Endodermal cell (in vitro differentiated cells): ENCODE data around the gene VANGL1. TPM values are rescaled to one million over a fixed set of nuclear protein-coding genes. Genes with fewer than 3 reads are reported as not detected.

Experiments used
- DNase-seq: peaks from one replicate; pipeline ENCODE4 v3.0.0-alpha.2; 2017
- H3K27ac ChIP-seq: 2 replicates; pipeline ENCODE4 v1.5.1; 2013; ENCODE audit warnings: mild to moderate bottlenecking, low read depth, low read length, moderate library complexity
- H3K27me3 ChIP-seq: 2 replicates; pipeline ENCODE4 v1.6.1; 2013; ENCODE audit warnings: mild to moderate bottlenecking, low read length, moderate library complexity; ENCODE audit not compliant: insufficient read depth, control insufficient read depth, poor library complexity, severe bottlenecking
- H3K36me3 ChIP-seq: 2 replicates; pipeline ENCODE4 v1.7.0; 2013; ENCODE audit warnings: mild to moderate bottlenecking, low read length, moderate library complexity; ENCODE audit not compliant: control insufficient read depth, insufficient read depth
- H3K4me1 ChIP-seq: one replicate; pipeline ENCODE4 v1.7.0; 2013; ENCODE audit warnings: low read length; ENCODE audit not compliant: control insufficient read depth, insufficient read depth
- H3K4me3 ChIP-seq: 2 replicates; pipeline ENCODE4 v1.5.1; 2013; ENCODE audit warnings: mild to moderate bottlenecking, low read length, moderate library complexity
- H3K9ac ChIP-seq: 2 replicates; pipeline ENCODE4 v1.6.1; 2013; ENCODE audit warnings: mild to moderate bottlenecking, low read length, moderate library complexity; ENCODE audit not compliant: poor library complexity, severe bottlenecking; ENCODE audit errors: extremely low read depth
- H3K9me3 ChIP-seq: 2 replicates; pipeline ENCODE4 v1.6.1; 2013; ENCODE audit warnings: mild to moderate bottlenecking, low read length, moderate library complexity; ENCODE audit not compliant: control insufficient read depth
- H3K27ac Mint-ChIP-seq: 2 replicates; pipeline ENCODE4 v1.8.0; 2020; ENCODE audit warnings: mixed read lengths
- H3K27me3 Mint-ChIP-seq: 2 replicates; pipeline ENCODE4 v1.8.0; 2021; ENCODE audit warnings: mild to moderate bottlenecking, mixed read lengths; ENCODE audit not compliant: insufficient read depth
- H3K36me3 Mint-ChIP-seq: 2 replicates; pipeline ENCODE4 v1.8.0; 2020; ENCODE audit warnings: low read depth, mixed read lengths
- H3K4me1 Mint-ChIP-seq: 2 replicates; pipeline ENCODE4 v1.8.0; 2020; ENCODE audit warnings: mixed read lengths
- H3K4me3 Mint-ChIP-seq: 2 replicates; pipeline ENCODE4 v1.8.0; 2020; ENCODE audit warnings: mild to moderate bottlenecking, moderate library complexity, mixed read lengths
- H3K9me3 Mint-ChIP-seq: 2 replicates; pipeline ENCODE4 v1.8.0; 2020; ENCODE audit warnings: mild to moderate bottlenecking, mixed read lengths
- CTCF ChIP-seq: fragments of 200-600 bp; sonication (generic); conservative IDR thresholded peaks from 2 replicates; pipeline ENCODE4 v1.5.0; 2021; ENCODE audit warnings: antibody characterized with exemption, mild to moderate bottlenecking
- WGBS, 2 experiments: methylation state at CpG; one replicate each; pipeline versions ENCODE4 v1.1.5 to v1.1.7; 2013; ENCODE audit warnings: missing lambda C conversion rate in 2 of 2, mixed read lengths in 1 of 2; ENCODE audit not compliant: insufficient coverage in 1 of 2, insufficient read length in 1 of 2; 5-methylcytosine and 5-hydroxymethylcytosine counted together
- total RNA-seq, 2 donors: library from RNA; stranded (reverse); fragmentation: NEBNext Ultra II Directional in 1 of 2; extraction: Animal tissue kit (Norgen Biotek cat#: 25700) in 1 of 2; gene quantifications; 2 replicates in 1 of 2; 3 replicates in 1 of 2; pipeline ENCODE4 v1.2.1, GENCODE V29; 2021

The VANGL1 gene
- total RNA-seq, 2 donors from 2014 or later, result 47.2 to 66.4 TPM

- H3K4me1 Mint-ChIP-seq, result peaks cover 24% of the 10 kb centered on the region
- H3K4me3 Mint-ChIP-seq, result no peak overlapping the region
- WGBS, 2 experiments, result 90 to 95% methylated on average over 12 to 19 of the region's 19 CpGs
- Histone ChIP-seq H3K4me1 (peaks cover 10% of the 10 kb centered on the region), H3K9ac (no peak overlapping the region), H3K9me3 (peaks cover 6% of the 10 kb centered on the region), H3K27me3 (no peaks in the 10 kb centered on the region), H3K4me3 (no peak overlapping the region), H3K27ac (no peak overlapping the region), H3K36me3 (peaks cover 96% of the 10 kb centered on the region)
- H3K9me3 Mint-ChIP-seq, result no peaks in the 10 kb centered on the region
- H3K36me3 Mint-ChIP-seq, result peaks cover 80% of the 10 kb centered on the region
- no peak for TF ChIP-seq CTCF
- H3K27me3 Mint-ChIP-seq, result no peaks in the 10 kb centered on the region
- DNase-seq, result no peak
- H3K27ac Mint-ChIP-seq, result peak overlapping the region; percentile 7
Observed at GRCh38 chr1:115671176-115671934, 29.6 kb downstream of the VANGL1 start.

- H3K27ac ChIP-seq, result no peak overlapping the region
- H3K4me3 ChIP-seq, result no peak overlapping the region
- WGBS, 2 experiments, result 94 to 95% methylated on average over 13 of the region's 13 CpGs
- H3K9ac ChIP-seq, result no peak overlapping the region
- H3K27ac Mint-ChIP-seq, result peak overlapping the region; percentile 13
- peaks cover 96% of the 10 kb centered on the region for H3K36me3 ChIP-seq
- peaks cover 16% of the 10 kb centered on the region for H3K4me1 ChIP-seq
- peaks cover 74% of the 10 kb centered on the region for H3K36me3 Mint-ChIP-seq
- no peaks in the 10 kb centered on the region for H3K27me3 ChIP-seq
- no peak for DNase-seq
- no peaks in the 10 kb centered on the region for H3K9me3 Mint-ChIP-seq
- H3K4me3 Mint-ChIP-seq, result no peak overlapping the region
- H3K27me3 Mint-ChIP-seq, result no peaks in the 10 kb centered on the region
- H3K4me1 Mint-ChIP-seq, result peaks cover 28% of the 10 kb centered on the region
- H3K9me3 ChIP-seq, result peaks cover 6% of the 10 kb centered on the region
- TF ChIP-seq CTCF, result no peak
Observed at GRCh38 chr1:115672224-115673009, 30.6 kb downstream of the VANGL1 start.

GRCh38 chr1:115676498-115677181, 34.9 kb downstream of the VANGL1 start:
- Histone ChIP-seq H3K4me3 (no peak overlapping the region), H3K36me3 (peaks cover 94% of the 10 kb centered on the region), H3K9me3 (no peaks in the 10 kb centered on the region), H3K9ac (peak overlapping the region; percentile 55), H3K4me1 (peaks cover 20% of the 10 kb centered on the region), H3K27me3 (no peaks in the 10 kb centered on the region), H3K27ac (peak overlapping the region; percentile 97)
- DNase-seq, result no peak
- peak overlapping the region; percentile 83 for H3K27ac Mint-ChIP-seq
- peaks cover 31% of the 10 kb centered on the region for H3K4me1 Mint-ChIP-seq
- H3K36me3 Mint-ChIP-seq, result peaks cover 58% of the 10 kb centered on the region
- TF ChIP-seq CTCF, result no peak
- WGBS, 2 experiments, result 94 to 95% methylated on average over 6 to 7 of the region's 7 CpGs
- H3K4me3 Mint-ChIP-seq, result no peak overlapping the region
- no peaks in the 10 kb centered on the region for H3K9me3 Mint-ChIP-seq
- H3K27me3 Mint-ChIP-seq, result no peaks in the 10 kb centered on the region
